GM23248 (cell line): Measurements from ENCODE around the gene CELA2A.

Source experiments
- EZH2 ChIP-seq: fragments of 200-600 bp; sonication (generic); IDR thresholded peaks from 2 replicates; pipeline ENCODE4 v1.6.1; 2018; ENCODE audit warnings: antibody characterized with exemption, mild to moderate bottlenecking; ENCODE audit not compliant: insufficient read depth, poor library complexity, severe bottlenecking
- EZH2phosphoT487 ChIP-seq: fragments of 200-600 bp; sonication (generic); IDR thresholded peaks from 2 replicates; pipeline ENCODE4 v1.6.1; 2018; ENCODE audit warnings: antibody characterized with exemption, moderate library complexity, mild to moderate bottlenecking, low read depth; ENCODE audit not compliant: insufficient read depth

GRCh38 chr1:15483971-15484370 lies 27.4 kb downstream of the CELA2A start:
- TF ChIP-seq EZH2phosphoT487 (no peak), EZH2 (no peak)
